HG03565 (cell line): ENCODE data around the gene NBEAL1.
"Not testable (repeated sequence)": the region's sequence is repeated elsewhere in the genome, so short reads cannot be mapped to it uniquely, and the experiment has no call there.

Source experiments
- ATAC-seq: cut with Tn5 transposase; IDR thresholded peaks from one replicate; pipeline ENCODE4 v1.9.1; 2021; ENCODE audit warnings: mild to moderate bottlenecking, moderate library complexity; ENCODE audit not compliant: unreplicated experiment

Gene NBEAL1

DNA sequence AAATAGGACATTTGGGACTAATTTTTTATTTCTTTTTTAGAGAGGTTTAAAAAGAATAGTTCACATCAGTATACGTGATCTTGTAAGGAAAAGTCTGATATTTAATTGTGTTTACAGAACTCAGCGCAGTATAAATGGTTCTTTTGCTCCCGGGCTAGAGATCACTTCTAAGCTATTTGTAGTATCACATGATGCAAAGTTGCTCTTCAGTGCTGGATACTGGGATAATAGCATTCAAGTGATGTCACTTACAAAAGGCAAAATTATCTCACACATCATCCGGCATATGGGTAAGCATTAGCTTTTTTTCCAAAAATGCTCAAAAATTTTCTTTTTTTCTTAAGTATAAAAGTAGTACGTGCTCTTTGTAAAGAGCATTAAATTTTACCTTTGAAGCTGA, 186.8 kb downstream of the NBEAL1 start:
- ATAC-seq: no peak

DNA sequence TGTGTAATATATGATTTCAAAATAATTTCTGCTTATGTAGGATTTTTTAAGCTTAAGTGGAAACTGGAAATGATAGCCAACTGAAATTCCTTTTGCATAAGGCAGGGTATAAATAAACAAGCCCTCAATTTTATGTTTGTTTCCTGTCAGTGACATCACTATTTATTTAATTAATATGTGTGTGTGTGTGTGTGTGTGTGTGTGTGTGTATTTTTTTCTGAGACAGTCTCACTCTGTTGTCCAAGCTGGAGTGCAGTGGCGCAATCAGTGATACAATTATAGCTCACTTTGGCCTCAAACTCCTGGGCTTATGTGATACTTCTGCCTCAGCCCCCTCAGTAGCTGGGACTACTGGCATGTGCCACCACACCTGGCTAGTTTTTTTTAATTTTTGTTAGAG, 194.9 kb downstream of the NBEAL1 start:
- no peak for ATAC-seq

DNA sequence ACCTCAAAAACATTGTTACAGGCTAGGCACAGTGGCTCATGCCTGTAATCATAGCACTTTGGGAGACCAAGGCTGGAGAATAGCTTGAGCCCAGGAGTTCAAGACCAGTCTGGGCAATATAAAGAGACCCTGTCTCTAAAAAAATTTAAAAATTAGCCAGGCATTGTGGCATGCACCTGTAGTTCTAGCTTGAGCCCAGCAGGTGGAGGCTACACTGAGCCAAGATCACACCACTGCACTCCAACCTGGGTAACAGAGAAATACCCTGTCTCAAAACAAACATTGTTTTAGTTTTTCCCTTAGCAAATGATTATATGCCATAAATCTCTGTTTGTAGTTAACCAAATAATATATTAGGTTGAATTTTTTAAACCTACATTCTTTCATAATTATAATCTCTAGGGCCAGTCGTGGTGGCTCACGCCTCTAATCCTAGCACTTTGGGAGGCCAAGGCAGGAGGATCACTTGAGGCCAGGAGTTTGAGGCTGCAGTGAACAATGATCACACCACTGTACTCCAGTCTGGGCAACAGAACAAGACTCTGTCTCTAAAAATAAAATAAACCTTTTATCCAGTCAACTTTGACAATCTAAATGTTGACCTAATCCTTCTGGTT, 210.9 kb downstream of the NBEAL1 start:
- ATAC-seq: no peak

GRCh38 chr2:203229674-203230073, 215.0 kb downstream of the NBEAL1 start:
- not testable (repeated sequence) for ATAC-seq

- ATAC-seq: no peak
Measured at GRCh38 chr2:203237346-203238238, 222.9 kb downstream of the NBEAL1 start.

DNA sequence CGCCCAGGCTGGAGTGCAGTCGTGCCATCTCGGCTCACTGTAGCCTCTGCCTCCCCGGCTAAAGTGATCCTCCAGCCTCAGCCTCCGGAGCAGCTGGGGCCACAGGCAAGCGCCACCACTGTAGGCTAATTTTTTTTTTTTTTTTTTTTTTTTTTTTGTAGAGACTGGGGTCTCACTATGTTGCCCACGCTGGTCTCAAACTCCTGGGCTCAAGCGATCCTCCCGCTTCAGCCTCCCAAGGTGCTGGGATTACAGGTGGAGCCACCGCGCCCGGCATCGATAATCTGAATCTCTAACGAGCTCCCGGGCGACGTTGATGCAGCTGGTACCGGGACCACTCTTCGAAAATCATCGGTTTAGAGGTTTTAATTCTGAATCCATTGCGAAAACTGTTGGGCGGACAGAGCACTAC, 223.6 kb downstream of the NBEAL1 start:
- ATAC-seq: no peak

- peak; percentile 76 for ATAC-seq
Measured at GRCh38 chr2:203238704-203239526, 224.2 kb downstream of the NBEAL1 start, which contains the start of gene CYP20A1. TSS of gene CYP20A1 (plus strand) at chr2:203239018. CDS start at chr2:203239063, 45 bp downstream.

GRCh38 chr2:203240491-203240890, 225.8 kb downstream of the NBEAL1 start:
- no peak for ATAC-seq

- ATAC-seq: no peak
Measured at GRCh38 chr2:203242518-203242917, 227.8 kb downstream of the NBEAL1 start.

DNA sequence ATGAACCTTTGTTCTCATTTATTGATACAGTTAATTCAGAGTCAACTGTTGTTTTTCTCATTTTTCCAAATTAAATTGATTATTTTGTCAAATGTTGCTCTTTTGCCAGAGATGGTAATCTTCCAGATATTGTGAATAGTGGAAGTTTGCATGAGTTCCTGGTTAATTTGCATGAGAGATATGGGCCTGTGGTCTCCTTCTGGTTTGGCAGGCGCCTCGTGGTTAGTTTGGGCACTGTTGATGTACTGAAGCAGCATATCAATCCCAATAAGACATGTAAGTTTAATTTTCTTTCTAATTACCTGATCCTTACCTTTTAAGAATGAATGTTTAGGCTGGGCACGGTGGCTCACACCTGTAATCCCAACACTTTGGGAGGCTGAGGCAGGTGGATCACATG, 232.0 kb downstream of the NBEAL1 start:
- ATAC-seq: no peak

GRCh38 chr2:203252818-203253217, 238.1 kb downstream of the NBEAL1 start:
- no peak for ATAC-seq

- ATAC-seq: not testable (repeated sequence)
Measured at GRCh38 chr2:203253422-203254095, 238.9 kb downstream of the NBEAL1 start.

DNA sequence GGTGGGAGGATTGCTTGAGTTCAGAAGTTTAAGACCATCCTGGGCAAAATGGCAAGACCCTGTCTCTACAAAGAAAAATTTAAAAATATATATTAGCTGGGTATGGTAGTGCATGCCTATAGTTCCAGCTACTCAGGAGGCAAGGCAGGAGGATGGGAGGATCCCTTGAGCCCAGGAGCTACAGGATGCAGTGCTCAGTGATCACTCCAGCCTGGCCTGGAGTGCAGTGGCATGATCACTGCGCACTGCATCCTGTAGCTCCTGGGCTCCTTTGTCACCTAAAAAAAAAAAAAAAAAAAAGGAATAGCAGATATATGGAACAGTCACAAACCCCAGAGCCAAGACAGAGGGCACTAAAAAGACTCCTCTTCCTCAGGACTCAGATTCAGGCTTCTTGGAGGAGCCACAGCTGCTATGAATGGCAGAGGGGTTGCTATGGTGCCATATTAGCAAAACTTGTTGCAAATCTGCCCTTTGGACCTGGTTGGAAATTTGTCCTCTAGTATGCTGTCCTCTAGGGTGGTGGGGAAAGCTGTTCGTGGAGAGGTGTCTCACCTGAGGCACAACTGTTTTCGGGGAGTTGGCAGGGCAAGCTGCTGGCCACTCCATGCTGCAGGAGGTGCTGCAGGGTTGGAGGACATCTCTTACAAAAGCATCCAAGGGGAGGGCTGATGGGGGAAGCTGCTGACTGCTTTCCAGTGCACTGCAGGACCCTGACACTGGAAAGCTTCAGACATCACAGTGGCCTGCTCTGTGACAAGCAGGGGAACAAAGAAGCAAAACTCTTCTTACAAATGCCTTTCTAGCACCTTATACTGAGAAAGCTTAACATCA, 246.9 kb downstream of the NBEAL1 start:
- no peak for ATAC-seq
